ENCODE data around the gene YIF1A. TPM values are rescaled to one million over a fixed set of nuclear protein-coding genes. Genes with fewer than 3 reads are reported as not detected.
A peak's percentile ranks its signal among the peaks of the same experiment; 100 is the strongest.

The YIF1A gene, protein sequence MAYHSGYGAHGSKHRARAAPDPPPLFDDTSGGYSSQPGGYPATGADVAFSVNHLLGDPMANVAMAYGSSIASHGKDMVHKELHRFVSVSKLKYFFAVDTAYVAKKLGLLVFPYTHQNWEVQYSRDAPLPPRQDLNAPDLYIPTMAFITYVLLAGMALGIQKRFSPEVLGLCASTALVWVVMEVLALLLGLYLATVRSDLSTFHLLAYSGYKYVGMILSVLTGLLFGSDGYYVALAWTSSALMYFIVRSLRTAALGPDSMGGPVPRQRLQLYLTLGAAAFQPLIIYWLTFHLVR
- polyA plus RNA-seq (ENCODE audit: insufficient read length) = 48.9 TPM

DNA sequence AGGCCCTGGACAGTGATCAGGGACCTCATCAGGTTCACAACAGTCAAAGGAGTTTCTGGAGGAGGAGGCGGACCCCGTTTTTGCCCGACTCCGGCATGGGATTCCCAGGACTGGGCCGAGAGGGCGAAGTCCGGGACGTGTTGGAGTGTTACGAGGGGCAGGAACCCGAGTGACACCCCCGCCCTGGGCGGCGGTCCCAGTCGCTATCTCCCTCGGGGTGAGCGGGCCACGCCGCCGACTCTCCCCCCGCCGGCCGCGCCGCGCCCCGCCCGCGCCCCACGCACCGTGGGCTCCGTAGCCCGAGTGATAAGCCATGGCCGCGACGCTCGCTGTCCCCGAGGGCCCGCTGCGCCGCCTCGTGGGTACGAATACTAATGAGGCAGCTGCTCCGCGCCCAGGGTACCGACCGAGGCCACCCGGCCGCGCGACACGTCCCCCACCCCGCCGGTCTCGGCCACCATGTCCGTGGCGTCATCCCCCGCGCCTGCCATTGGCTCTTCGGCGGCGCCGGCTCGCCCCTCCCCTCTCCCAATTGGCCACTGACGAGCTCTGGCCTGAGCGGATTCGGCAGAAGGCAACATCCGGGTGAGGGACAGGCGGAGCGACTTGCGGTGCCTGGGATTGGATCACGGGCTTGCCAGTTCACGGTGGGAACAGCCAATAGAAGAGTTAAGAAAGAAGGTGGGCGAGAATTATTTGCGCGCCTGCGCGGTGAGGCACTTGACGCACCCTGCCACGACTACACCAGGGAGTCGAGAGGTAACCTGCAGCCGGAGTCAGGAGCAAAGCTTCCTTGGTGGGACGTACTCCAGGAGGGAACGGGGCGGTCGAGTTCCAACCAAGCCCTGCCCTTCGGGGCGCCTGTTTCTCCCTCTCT lies at the start of gene YIF1A:
Gene YIF1A, minus strand, starts transcription at position 473 of the 877 bp plus-strand sequence. Its CDS starts 158 bp downstream, at position 315.
- peak; percentile 99 for DNase-seq (ENCODE audit: low read depth)

DNA sequence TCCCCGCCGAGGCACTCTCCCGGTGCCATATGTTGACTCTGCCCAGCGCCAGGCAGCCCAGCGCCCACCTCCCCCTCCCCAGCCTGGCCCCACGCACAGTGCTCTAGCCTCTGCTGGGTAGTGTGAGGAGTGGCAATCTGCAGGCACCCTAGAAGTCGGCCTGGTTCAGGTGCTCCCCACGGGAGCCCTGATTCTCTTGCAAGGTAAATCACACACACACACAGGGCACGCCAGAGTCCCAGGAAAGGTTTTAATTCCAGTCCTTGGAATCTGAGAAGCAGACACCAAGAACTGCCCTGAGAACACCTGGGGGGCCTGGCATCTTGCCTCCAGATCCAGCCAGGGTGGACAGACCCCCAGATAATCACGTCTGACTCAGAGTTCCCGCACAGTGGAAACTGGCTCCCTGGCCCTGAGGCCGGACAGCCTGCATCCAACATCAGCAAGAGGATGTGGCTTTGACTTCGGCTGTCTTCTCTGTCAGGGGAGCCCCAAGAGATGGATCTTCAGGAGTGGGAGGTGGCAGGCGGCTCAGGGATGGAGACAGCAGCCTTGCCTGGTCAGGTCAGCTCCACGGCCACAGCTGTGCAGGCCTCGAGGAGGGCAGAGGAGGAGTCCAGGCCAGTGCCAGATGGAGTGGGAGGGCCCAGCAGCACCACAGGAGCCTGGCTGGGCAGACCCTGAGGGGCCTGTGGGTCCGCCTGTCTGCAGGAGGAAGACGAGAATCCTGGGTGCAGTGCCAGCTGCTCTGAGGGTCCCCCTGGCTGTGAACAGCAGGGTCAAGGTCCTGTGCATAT lies 48.4 kb upstream of the YIF1A start:
- DNase-seq (ENCODE audit: low read depth) = no peak

DNA sequence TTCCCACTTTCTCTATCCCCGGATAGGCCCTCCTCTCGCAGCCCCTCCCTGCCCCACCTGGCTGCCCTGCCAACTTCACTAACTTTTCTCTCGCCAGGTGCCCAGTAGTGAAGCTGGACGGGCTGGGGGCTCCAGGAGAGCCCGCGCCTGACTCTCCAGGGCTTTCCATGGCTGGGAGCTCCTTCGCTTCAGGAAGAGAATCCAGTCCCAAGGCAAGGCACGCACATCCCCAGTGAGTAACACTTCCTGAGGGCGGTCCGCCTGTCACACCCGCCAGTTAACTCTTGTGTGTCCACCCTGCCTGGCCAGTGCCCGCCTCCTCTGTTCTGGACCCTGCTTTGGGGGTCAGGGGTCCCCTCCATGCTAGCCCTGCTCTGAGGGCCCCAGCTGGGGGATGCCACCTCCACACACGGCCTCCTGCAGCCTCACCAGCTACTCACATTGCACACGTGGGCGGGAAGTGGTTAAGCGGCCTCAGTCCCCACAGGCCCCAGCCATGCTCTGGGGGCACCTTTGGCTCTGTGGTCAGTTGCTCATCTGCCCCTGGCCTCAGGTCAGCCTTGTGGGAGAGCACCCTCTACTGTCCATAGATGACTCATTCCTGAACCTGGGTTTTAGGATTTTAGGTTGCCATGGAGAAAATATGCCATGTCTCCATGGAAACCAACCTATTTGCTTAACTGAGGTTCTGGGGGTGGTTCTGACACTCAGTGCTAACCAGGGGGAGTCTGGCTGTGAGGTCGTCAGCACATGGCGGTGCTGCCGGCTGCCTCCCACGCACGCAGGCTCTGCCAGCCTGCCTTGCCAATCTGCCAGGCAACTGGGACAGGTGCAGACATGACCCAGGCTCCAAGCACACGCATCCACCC lies 47.5 kb upstream of the YIF1A start, which contains the start of gene RIN1:
Gene RIN1, minus strand, starts transcription at position 201 of the 869 bp plus-strand sequence. Its CDS starts 32 bp downstream, at position 169.
- no peak for DNase-seq (ENCODE audit: low read depth)

DNA sequence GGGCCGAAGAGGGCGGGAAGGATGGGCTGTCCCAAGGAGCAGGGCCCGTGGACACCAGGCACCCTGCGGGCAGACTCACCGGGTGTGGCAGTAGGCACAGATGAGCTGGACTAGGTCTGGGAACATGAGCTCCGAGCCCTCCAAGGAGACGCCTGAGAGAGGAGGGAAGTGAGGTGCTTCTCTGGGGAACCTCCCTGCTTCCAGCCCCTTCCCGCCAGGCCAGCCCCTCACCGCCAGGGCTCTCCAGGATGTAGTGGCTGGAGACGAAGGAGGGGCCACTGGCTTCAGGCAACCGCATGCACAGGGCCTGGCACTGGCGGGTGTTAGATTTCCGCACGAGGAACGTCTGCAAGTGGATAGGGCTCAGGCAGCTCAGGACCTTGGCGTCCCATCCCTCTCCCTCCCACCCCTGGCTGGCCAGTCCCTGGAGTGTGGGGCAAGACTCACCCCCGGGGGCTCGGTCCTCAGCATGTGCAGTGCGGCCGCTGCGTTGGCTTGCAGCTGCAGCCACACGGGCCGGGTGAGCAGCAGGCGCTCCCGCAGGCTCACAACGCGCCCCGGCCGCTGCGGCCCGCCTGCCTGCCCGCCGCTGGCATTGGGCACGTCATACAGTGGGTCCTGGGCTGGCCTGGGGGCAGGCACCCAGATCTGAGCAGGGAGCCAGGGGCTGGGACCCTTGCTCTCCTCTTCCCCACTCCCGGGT lies 46.7 kb upstream of the YIF1A start:
- DNase-seq (ENCODE audit: low read depth) = no peak

DNA sequence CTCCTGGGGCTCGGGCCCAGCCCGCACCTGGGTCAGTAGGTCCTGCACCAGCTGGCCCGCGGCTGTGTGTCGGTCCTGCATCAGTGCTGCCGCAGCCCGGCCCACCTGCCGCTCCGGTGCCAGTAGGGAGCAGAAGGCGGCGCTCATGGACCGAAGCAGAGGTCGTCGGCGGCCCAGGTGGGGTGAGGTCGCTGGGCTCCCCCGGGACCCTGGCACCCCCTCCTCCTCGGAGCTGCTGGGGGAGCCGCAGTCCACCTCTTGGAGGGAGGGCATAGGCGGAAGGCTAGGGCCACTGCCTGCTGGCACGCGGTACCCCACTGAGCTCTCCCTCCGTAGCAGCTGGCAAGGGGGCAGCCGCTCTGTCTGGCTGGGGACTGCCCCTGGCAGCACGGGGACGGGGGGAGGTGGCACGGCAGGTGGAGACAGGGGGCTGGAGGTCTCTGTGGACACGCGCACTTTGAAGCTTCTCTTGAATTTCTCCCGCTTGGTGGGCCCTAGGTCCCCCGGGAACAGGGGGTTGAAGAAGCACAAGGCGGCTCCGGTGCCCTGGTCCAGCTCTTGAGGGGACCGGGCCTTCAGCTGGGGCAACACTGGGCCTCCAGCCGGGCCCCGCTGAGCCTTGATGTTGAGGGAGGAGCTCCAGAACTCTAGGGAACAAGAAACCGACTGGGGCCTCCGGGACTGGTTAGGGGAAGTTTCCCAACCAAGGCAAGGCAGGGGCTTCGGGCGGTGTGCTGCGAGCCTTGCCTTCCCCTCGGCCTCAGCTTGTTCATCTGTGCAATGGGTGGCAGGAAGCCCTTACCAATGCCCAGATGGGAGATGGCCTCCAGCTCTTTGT lies 45.9 kb upstream of the YIF1A start:
- DNase-seq (ENCODE audit: low read depth) = no peak

DNA sequence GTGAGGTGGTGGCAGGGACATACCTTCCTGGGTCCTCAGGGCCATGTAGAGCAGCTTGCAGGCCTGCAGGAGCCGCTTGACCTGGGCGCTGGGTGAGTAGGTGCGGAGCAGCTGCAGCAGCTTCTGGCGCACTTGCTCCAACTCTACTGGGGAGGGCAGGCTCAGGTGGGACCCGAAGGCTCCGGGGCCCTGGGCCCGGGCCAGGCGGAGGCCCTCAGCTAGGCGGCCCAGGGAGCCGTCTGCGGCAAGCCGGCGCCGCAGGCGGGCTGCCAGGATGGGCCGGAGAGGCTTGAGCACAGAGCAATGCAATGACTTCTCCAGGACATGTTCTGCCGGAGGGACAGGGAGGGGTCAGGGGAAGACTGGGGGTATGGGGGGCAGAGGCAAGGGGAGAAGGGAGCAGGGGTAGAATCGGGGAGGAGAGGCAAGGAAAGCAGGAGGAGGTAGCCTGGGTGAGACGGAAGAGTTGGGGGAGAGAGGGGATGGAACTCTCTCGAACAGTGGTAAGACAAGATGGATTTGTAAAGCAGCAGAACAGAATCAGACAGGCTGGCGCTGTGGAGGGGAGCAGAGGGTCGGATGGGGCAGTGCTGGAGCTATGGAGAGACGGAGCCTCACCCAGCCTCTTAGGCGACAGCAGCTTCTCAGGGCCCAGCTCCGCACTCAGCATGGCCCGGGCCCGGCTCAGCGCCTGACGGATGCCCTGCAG lies 45.1 kb upstream of the YIF1A start:
- DNase-seq (ENCODE audit: low read depth) = no peak

DNA sequence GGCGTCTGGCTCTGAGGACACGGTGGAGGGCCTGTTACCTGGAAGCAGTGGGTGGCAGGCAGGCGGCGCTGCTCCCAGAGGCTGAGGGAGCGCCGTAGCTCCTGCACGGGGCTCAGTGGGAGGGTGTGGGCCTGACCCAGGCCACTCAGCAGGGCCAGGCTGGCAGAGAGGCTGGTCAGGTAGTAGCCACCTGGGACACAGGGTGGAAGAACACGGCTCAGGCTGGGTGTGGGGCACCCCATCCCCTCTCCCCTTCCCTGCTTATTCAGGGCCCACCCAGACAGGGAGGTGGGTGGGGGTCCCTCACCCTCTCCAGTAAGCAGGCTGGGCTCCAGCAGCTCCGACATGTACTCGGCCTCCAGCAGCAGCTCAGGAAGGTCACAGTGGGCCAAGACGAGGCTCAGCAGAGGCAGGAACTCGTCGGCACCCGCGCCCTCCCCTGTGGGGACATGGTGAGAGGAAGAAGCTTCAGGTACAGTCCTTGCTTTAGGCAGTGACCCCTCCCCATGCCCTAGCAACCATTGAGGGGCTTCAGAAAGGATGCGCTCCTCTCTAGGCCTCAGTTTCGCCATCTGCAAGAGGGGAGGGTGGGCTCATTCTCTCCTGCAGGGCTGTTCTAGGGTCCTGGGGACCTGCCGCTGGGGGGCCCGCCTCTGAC lies 44.4 kb upstream of the YIF1A start:
- no peak for DNase-seq (ENCODE audit: low read depth)

DNA sequence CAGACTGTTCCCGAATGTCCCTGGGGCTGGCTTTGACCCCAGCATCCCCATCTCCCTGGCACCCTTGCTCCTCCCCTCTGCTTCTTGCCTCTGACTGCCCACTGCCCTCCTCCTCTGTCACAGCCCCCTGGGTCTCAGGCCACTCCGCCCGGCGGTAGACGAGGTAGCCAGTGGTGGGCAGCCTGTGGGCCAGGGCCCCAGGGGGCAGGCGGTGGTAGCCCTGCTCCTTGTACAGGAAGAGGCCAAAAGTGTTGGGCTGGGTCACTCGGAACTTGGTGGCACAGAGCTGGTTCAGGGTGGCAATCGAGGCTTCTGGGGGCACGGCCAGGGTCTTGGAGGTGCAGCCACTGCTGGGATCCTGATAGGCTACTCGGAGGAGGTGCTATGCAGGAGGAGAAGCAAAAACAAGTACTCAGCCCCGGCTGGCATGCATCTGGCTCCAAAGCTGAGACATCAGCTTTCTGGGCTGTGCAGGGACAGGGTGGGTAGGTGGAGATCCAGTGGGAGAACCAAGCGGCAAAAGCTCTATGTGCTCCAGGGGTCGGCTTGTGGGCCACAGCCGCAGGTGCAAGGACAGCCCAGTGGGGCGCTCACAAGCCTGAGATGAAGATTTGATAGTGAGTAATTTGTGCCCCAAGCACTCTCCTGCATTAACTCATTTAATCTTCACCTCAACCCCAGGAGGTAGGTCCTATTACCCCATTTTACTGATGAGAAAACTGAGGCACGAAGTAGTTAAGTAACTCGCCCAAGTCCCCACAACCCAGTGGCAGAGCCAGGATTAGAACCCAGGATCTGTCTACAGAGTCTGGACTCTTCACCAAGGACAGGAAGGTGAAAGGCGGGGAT lies 43.7 kb upstream of the YIF1A start:
- DNase-seq (ENCODE audit: low read depth) = no peak

DNA sequence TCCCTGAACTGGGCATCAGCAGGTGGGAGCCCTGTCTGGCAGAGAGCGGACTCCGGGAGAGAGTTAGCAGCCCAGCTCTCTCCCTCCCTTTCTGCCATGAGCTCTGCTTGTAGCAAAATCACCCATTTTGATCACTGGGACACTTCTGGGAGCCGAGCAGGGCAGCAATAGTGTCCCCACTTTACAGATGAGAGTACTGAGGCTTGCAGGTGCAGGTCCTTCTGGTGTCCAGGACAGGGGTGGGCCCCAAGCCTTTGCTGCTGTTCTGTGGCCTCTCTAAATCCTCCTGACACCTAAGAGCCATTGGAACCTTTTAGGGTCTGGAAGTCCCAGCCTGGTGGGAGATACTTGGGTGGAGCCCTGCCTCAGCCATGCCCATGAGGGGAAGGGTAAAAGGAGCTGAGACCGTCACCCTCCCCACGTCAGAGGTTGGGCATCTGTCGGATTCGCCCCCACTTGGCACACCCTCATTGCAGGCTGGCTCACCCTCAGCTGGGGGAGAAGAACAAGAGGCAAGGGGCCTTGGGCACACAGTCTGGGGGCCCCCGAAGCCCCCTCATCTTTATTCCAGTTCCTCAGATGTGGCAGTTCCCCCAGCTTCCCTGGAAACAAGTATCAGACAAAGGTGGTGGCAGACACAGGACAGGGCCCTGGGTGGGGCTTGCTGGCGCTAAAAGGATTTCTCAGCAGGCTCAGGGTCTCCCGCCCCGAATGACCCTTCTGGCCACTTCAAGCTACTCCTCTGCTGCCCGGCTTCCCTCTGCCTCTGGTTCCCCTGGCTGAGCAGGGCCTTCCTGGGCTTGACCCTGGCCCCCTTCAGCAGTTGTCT lies 42.8 kb upstream of the YIF1A start:
- no peak for DNase-seq (ENCODE audit: low read depth)

DNA sequence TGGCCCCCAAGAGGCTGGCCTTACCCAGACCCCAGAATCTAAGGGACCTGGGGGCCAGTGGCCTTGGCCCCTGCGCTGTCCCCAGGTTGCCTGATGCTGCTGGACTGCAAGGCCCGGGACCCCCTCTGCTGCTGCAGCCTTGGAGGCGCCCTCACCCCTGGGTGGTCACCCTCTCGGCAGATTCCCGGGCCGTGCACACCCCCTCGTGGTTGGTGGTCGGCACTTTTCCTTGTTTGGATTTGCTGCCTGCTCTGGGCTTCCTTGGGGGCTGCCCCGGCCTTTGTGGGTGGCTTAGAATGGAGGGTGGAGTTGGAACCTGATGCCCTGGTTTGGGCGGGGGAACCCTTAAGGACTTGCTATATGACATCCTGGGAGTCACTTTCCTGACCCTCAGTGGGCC lies 42.0 kb upstream of the YIF1A start:
- DNase-seq (ENCODE audit: low read depth) = no peak

DNA sequence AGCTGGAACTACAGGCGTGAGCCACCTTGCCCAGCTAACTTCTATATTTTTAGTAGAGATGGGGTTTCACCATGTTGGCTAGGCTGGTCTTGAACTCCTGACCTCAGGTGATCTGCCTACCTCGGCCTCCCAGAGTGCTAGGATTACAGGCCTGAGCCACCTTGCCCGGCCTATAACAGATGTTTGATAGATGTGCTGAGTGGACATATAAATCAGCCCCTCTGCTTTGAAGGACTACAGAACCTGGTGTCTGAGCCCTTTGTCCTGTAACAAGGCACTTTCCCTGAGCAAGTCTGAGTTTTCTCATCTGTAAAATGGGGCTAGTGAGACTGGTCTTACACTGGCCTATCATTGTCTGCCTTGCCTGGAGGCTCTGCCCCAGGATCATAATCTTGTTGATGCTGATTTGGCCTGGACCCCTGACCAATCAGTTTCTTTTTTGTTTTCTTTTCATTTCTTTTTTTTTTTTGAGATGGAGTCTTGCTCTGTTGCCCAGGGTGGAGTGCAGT lies 40.3 kb upstream of the YIF1A start:
- DNase-seq (ENCODE audit: low read depth) = no peak

DNA sequence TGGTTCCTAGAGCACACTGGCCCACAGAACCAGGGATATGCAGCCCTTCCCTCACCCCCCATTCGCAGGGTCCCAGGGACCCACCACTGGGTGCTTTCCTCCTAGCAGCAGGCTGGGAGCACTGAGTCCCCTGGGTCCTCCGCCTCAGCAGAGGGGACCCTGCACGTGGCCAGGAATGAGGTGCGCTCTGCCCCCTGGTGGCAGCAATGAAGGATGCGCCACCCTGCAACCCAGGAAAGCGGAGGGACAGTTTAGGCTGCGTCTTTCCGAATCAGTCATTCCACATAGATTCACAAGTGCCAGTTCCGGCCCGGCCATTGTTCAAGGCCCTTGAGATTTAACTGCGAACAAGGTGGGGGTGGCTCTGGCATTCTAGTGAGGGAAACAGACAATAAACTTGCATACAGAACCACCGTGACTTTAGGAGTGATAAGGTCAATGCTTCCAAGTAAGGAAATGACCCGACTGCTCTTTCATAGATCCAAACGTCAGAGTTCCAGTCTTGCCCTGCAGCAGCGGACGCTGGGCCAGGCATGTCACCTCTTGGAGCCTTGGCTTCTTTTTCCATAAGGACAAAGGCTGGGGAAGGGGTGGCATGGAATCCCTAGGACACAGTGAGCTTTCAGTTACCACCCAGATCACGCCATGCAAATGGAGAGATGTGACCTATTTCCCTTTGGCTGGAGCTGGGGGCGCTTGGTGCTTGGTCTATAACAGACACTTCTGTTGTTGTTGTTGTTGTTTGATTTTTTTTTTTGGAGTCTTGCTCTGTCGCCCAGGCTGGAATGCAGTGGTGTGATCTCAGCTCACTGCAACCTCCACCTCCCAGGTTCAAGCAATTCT lies 39.6 kb upstream of the YIF1A start:
- no peak for DNase-seq (ENCODE audit: low read depth)

DNA sequence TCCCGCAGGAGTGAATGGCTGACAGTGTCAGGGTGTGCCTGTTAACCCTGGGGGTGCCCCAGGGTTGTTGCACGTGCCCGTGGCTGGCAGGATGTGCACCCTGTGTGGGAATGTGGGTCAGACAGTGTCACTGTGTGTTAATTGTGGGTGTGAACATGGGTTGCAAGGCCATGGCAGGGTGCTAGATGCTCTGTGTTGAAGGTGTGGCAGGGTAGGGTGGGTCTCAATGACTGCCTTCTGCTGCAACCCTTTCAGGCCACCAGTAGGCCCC lies 39.0 kb upstream of the YIF1A start:
- DNase-seq (ENCODE audit: low read depth) = no peak

DNA sequence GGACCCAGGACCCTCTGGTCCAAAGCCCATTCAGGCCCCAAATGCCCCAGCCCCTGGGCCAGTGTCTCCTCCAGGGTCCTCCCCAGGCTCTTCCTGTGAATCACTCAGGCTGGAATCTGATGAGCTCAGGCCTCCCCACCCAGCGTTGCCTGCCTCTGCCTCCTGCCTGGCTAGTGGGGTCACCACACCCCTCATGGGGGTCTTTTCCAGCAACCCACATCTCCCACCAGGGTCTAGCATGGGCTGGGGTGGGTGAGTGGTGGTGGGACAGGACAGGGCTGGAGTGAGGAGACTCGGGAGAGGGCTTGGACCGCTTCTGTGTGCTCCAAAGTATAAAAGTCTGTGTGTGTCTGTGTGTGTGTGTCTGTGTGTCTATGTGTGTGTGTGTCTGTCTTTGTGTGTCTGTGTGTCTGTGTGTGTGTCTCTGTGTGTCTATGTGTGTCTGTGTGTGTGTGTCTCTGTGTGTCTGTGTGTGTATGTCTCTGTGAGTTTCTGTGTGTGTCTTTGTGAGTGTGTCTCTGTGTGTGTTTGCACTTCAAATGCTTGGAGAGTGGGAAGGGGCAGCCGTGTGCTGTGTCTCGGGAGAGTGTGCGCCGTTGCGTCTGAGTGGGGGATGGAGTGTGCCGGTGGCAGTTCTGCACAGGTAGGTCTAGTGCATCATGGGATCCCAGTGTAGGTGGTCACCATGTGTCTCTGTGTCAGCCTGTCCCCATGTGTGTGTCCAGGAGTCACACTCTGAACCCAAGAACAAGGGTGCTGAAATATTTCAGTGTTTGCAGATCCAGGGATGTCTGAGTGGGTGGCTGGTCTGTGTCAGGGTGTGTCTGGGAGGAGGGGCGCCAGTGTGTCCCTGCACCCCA lies 38.5 kb upstream of the YIF1A start:
- no peak for DNase-seq (ENCODE audit: low read depth)
